ENCODE results near the gene USO1. TPM values are rescaled to one million over a fixed set of nuclear protein-coding genes. Genes with fewer than 3 reads are reported as not detected.

Gene USO1
- total and polyA plus RNA-seq, 9 of the 15 experiments (the other 6 are each of a cell fraction or from before 2014, with no cell fraction given), result 19.3 to 97.8 (median 48.5) TPM

GRCh38 chr4:75860606-75861005 is 136.2 kb downstream of the USO1 start:
- POLR2A ChIA-PET, result no interaction called here
- no peaks in the 10 kb centered on the region for H3K9me3 ChIP-seq (replicated peaks; ENCODE audit: control insufficient read depth, insufficient read depth, low read depth, low read length)
- no peak overlapping the region for H3K9ac ChIP-seq (ENCODE audit: insufficient read depth in 1 of 2, low read depth in 2 of 2, low read length in 2 of 2)
- H3K36me3 ChIP-seq (ENCODE audit: control insufficient read depth, insufficient read depth, low read length), result no peaks in the 10 kb centered on the region
- no peak for ATAC-seq
- H3K27me3 ChIP-seq (ENCODE audit: control insufficient read depth in 2 of 2, insufficient read depth in 2 of 2, low read length in 2 of 2), result peaks cover 14 to 19% of the 10 kb centered on the region in 2 experiments; a peak in 4 of 5 replicates
- no peak overlapping the region for H3K4me2 ChIP-seq (ENCODE audit: insufficient read depth, low read length)
- WGBS (ENCODE audit: insufficient coverage, low coverage, missing lambda C conversion rate), result 3% methylated on average over 5 of the region's 5 CpGs
- no peak overlapping the region for H2AFZ ChIP-seq (ENCODE audit: low read depth, low read length)
- no peaks in the 10 kb centered on the region for H3K9me1 ChIP-seq (ENCODE audit: control insufficient read depth, insufficient read depth, low read length)
- H4K20me1 ChIP-seq (replicated peaks; ENCODE audit: control insufficient read depth, insufficient read depth, low read length), result no peaks in the 10 kb centered on the region
- DNase-seq (ENCODE audit: extremely low read depth in 1 of 4, low spot score in 3 of 4), result no peak
- no peaks in the 10 kb centered on the region for H3K79me2 ChIP-seq (ENCODE audit: control insufficient read depth, insufficient read depth, low read length)
- H3K4me1 ChIP-seq (replicated peaks in 1 of 2; ENCODE audit: control insufficient read depth in 2 of 2, insufficient read depth in 2 of 2, low read length in 2 of 2), result no peaks in the 10 kb centered on the region
- in situ Hi-C loops (cut with MboI) (no loop called here), intact Hi-C loops (cut with micrococcal nuclease) (no loop called here)
- FAIRE-seq, result no peak
- no peak overlapping the region for H3K4me3 ChIP-seq
- no TSS peak for BruUV-seq (replicated peaks)
- CTCF ChIA-PET (ENCODE audit: low intra/inter-chr PET ratio), result no interaction called here
- H3K27ac ChIP-seq (ENCODE audit: extremely low read depth, low read depth, low read length), result no peak overlapping the region
- no peak for TF ChIP-seq ZNF318 (IDR thresholded peaks at IDR 0.05; ENCODE audit: borderline replicate concordance in 1 of 2, low read depth in 1 of 2)
- TF ChIP-seq OTX1 (CRISPR knock-in tag; IDR thresholded peaks at IDR 0.05), result no peak
- no peak for TF ChIP-seq SRSF1 (IDR thresholded peaks at IDR 0.05; ENCODE audit: low read depth, low read length)
- TF ChIP-seq SMC3 (conservative IDR thresholded peaks at IDR 0.05; ENCODE audit: insufficient read depth, low read depth, low read length), result no peak
- no peak for TF ChIP-seq ZNF395 (CRISPR knock-in tag; IDR thresholded peaks at IDR 0.05)
- no peak for TF ChIP-seq PHB2 (IDR thresholded peaks at IDR 0.05; ENCODE audit: low read depth)
- no peak for TF ChIP-seq NR2C2 (CRISPR knock-in tag; IDR thresholded peaks at IDR 0.05)
- no peak for TF ChIP-seq NR2C2 (tag; IDR thresholded peaks at IDR 0.05)
- TF ChIP-seq RFX7 (CRISPR knock-in tag; IDR thresholded peaks at IDR 0.05), result no peak
- TF ChIP-seq ZNF398 (CRISPR knock-in tag; IDR thresholded peaks at IDR 0.05), result no peak
